Glomerular visceral epithelial cell (primary cell): ENCODE measurements around the gene TMEM115.

Source experiments
- DNase-seq: peaks from one replicate; pipeline ENCODE4 v3.0.0-alpha.2; 2016; ENCODE audit errors: extremely low spot score

TMEM115 gene, protein sequence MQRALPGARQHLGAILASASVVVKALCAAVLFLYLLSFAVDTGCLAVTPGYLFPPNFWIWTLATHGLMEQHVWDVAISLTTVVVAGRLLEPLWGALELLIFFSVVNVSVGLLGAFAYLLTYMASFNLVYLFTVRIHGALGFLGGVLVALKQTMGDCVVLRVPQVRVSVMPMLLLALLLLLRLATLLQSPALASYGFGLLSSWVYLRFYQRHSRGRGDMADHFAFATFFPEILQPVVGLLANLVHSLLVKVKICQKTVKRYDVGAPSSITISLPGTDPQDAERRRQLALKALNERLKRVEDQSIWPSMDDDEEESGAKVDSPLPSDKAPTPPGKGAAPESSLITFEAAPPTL

DNA sequence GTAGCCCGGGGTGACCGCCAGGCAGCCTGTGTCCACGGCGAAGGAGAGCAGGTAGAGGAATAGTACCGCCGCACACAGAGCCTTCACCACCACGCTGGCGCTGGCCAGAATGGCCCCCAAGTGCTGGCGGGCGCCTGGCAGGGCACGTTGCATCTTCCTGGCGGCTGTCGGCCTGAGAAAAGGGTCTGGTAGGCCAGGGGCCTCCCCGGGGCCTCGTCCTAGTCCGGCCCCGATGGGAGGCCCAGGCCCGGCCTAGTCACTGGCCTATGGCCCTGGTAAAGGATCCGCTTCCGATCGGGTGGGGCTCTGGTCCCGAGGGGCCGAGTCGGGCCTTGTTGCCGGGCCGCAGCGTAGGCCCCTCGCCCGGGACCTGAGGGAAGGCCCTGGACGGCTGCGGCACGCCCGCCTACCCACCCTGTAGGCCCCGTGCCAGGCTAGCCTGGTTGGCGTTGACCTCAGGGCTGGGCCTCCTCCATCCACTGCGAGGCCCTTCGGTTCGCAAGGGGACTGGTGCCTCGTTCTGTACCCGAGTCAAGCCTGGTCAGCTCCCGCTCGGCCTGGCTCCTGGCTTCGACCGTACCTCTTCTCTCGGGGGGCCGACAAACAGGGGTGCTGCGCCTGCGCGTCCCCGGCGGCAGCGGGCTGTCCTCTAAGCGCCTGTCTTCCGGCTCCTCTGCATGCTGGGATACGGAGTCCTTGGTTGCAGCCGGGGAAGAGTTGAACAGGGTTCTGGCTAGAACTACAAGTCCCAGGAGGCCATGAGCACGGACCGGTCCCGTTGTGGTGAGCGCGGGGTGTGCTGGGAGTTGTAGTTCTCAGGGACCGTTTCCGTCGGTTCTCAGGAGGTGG is at the start of gene TMEM115:
TSS of gene TMEM115 (minus strand) at position 611 of the 849 bp plus-strand sequence. CDS start at position 153, 458 bp downstream.
- DNase-seq, result peak; percentile 97

DNA sequence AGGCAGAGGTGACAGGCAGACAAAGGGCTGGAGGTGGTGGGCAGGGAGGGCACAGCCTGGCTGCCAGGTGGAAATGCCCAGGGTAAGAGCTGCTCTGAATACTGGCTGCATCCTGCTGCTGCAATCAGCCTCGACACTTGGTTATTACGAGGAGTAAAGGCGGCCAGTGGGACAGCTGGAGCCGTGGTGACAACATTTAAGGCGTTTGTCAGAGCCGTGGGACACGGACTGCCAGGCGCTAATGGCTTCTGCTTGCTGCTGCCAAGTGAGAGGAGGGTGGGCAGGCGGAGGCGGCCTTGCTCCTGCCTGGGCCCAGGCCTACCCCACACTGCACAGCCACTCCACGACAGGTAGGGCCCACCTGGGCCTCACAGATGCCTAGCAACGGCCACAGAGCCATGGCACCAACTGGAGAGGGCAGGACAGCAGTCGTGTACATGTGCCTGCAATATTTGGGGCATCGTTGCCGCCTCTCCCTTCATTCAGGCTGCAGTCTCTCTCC is 49.2 kb upstream of the TMEM115 start:
- no peak for DNase-seq

DNA sequence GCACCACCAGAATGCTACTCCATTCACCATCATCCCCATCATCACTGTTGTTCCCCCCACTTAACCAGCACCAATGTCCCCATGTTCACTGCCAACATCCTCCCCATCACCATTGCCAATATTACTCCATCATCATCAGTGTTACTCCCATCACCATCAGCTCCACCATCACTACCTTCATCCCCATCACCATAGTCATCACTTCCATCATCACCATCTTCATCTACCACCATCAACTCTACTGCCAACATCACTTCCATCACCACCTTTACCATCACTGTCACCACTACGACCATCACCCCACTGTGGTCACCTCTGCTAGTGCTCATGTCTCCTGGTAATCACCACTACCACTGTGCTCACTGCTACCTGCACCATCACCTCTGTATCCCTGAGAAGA is 47.2 kb upstream of the TMEM115 start:
- DNase-seq, result no peak

DNA sequence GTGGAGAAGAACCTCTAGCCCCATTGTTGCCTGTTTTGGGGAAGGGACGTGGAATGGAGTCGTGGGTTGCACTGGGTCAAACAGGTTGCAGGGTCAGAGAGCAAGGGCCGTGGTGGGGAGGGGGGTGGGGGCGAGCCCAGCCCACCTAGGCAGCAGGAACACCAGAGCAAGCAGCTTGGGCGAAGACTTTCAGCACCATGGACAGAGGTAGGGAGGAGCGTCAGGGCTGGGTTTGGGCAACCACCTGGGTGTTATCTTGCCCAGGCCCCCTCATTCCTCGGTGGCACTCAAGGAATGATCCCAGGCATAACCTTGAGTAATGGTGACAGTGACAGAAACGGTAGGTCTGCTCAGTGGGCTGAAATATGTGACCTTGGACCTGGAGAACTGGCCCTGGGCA is 45.9 kb upstream of the TMEM115 start:
- DNase-seq, result peak; percentile 8

DNA sequence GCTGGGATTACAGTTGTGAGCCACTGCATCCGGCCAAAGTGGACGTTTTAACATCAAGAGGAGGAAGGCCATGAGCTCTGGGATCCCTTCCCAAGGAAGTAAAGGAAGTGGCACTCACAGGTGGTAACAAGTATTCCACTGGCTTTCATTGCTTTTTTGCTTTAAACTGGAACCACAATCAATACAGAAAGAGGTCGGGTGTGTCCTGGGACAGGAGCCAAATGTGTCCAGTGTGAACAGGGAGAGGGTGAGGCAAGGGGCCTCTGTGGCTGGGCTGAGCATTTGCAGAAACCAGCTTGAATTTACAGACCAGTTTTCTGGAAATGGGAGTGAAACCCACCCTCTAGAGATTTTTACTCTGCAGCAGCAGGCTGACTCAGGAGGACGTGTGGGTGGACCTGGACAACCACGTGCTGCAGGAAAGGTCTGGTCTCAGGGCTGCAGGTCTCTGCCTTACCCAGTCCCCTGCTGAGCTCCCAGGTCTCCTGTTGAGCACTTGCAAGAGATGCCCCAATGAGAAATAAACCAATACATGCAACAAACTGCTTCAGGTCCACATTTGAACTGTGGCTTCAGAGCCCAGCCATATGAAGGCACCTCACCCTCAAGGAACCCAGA is 42.8 kb upstream of the TMEM115 start:
- no peak for DNase-seq

DNA sequence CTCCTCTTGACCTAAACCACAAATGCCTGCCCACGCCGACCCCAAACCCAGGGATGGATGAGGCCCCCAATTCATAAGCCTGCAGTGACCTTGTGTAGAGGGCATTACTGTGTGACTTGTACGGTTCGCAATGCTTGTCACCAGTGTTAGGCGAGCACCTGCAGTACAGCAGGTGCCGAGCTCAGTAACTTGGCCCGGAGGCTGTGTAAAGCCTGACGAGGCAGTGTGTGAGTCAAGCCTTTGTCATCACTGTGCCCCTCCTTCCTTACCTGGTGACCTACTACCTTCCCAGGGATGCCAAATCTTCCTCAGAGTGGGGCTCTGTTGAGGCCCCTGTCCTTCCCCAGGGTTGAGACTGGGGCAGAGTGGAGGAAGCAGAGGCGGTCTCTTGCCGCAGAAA is 37.2 kb upstream of the TMEM115 start:
- no peak for DNase-seq

DNA sequence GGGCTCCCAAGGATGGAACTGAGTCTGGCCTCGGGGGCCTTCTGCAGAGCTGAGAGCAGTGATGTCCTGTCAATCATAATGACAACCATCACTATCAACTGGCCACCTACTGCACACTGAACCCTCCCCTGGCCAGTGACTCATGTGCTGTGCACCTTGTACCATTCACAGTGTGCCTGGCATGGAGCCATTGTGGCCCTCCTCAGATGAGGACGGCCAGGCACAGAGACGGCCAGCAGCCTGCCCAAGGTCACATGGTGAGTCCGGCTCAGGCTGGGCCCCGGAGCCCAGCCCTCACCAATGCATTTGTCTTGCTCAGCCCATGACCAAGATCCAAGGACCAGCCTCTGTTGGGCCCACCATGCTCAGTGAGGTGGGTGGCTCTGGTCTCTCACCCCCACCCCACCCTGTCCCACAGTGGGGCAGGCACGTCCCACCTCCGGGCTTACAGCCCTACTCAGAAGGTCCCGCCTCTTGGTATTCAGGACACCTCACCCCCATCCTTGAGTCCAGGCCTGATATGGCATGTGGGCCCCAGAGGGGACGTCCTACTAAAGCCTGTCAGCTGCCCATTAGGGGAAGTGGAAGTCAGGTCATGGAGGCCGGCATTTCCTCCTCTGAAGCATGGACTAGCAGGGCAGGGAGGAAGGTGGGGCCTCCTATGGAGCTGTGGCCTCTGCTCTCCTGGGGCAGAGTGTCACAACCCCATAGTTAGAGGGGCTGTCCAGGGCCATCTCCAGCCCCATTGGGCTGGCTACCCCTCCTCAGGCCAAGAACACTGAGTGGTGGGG is 35.9 kb upstream of the TMEM115 start:
- DNase-seq, result no peak

DNA sequence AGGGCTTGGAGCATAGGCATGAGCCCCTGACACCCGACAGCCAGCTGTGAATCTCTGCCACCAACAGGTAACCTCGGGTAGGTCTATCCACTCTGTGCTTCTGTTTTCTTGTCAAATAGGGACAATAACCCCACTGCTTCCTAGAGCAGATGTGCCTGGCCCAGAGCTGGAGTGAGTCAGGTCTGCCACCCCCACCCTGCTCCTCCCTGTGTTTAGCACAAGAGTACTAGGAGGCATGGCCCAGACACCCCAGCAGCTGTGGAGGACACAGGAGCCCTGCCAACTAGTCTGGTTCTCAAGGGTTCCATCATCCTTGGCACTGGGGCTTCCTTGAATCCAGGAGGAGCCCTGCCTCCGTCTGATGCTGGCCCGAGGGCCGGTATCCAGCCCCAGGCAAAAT is 33.7 kb upstream of the TMEM115 start:
- DNase-seq, result no peak

DNA sequence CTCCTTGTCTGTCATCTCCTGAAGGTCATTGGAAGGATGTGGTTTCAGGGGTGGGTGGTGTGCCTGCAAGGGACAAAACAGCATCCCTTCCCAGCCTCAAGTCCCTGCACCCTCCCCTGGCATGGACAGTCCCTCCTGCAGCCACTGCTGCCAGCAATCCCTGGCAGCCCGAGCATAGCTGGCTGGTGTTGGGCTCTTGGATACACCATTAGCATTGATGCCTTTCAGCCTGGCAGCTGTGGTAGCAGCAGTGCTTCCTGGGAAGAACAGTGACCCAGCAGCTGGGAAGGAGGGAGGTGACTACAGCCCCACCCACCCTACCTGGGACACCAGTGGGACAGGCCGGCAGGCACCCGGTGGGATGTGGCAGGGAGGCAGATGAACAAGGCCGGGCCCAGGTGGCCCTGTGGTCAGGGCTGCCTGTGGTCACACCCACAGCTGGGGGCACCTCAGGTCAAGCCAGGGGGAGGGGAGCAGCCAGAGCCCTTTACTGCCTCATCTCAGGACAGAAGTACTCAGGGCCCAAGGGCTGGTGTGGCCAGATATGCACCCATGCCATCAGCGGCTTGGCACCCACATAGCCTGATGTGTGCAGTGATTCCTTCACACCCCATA is 32.9 kb upstream of the TMEM115 start:
- no peak for DNase-seq

DNA sequence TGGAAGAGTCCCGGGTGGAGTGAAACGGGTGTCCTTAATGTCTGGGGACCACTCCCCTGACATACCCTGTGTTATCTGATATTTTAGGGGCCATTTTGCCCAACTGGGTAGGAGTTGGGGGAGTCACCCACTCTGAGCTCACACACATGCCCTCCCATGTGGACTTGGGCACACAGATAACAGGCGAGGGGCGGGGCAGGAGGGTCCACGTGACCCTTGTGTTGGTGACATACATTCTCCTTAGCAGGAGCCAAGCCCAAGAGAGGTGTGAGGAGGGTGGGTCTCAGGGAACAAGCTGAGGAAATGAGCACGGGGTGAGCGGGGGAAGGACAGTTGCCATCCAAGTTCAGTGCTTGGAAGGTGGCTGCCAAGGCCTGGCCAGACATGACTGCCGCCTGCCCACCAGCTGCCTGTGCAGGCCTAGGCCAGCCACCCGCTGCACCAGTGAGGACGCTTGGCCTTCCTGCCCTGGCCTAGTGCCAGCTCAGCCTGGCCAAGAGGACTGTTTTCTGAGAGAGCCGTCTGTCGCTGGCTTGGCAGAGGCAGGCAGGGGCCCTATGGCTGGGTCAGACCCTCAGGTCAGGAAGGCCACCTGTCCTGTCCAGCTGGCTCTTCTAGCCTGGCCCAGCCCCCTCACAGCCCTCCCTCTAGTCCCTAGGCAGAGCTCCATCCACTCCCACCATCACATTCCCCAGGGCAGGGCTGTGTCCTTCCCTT is 31.3 kb upstream of the TMEM115 start:
- DNase-seq, result peak; percentile 10

DNA sequence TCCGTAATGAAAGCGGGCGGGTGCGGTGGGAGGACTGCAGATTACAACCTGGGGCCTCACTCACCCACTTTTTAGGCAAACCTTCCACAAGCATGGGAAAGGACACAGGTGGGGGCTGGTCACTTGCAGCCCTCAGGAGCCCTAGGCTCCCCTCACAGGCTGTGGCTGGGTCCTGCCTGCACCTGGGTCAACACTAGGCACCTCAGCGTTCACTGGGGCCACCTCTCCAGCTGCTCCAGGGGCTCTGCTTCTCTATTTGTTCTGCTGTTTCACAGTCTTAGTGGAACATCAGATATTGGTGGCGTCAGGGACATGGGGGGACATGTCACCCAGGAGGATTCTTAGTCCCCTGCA is 30.1 kb upstream of the TMEM115 start:
- DNase-seq, result no peak

DNA sequence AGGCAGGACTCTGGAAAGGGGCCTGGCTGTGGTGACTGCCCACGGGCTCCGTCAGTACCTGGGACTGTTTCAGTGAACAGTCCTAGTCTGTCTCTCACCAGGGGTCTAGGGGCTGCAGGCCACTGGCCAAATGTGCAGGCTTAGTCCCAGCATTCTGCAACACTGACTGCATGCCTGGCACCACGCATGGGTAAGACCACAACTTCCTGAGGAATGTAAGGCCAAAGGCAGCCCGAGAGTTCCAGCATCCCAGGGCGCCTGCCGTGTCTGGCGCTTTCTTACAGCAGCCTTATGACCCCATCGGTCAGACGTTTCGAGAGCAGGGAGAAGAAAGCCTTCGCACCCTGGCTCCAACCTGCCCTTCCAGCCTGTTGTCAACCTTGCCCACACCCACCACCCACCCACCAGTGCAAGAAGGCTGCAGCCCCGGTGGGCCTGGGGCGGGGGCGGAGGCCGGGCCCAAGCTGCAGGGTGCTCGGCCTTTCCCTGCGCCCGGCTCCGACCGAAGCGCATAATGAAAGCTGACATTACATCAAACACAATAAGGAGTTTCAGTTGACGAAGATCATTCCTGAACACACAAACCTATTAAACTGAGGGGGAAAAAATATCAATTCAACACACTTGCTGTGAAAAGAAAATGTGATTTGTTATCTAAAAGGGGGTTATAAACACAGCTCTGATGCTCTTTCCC is 29.5 kb upstream of the TMEM115 start:
- DNase-seq, result no peak

DNA sequence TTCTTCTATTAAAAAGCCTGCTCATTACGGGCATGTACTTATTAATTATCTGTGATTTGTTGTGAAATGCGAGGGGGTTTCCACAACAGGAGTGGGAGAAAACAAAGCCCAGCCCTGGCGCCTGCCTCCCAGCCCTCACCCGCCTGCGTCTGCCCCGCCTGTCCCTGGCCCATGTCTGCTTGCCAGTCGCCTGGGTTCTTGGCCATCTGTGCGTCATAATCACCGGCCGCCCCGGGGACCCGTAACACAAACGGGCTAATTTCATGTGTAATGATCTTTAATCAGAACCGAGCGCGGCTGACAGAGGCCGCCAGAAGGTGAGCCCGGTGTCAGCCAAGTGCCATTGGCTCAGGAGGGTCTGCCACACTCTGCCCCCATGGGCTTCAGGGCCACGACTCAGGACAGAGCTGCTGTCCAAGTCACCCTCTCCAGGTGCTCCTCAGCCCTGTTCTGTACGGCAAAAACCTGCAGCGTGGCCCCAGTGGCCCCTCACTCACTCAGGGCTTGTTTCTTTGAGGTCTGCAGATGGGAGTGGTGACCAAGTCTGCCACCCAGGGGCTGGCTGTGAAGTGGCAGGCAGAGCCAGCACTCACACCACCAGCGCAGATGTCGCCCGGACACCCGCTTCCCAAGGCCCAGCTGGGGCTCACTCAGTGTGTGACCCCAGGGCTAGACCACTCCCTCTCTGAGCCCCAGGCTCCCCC is 28.8 kb upstream of the TMEM115 start:
- DNase-seq, result no peak

DNA sequence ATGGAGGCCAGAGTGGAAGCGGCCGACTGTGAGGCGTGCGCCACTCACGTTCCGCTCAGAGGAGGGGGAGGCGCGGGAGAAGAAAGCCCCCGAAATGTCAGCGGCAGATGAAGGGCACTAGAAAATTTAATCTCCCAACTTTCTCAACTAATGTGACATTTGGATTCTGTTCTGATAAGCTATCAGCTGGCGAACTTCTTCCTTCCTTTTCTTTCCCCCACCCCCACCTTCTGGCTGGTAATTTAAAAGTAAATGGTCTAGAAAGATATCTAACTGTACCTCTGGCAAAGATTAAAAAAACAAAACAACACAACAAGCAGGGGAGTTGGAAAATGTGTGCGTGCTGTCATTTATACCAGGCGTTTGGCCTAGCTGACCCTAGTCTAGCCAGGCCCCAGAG is 26.4 kb upstream of the TMEM115 start:
- DNase-seq, result no peak

DNA sequence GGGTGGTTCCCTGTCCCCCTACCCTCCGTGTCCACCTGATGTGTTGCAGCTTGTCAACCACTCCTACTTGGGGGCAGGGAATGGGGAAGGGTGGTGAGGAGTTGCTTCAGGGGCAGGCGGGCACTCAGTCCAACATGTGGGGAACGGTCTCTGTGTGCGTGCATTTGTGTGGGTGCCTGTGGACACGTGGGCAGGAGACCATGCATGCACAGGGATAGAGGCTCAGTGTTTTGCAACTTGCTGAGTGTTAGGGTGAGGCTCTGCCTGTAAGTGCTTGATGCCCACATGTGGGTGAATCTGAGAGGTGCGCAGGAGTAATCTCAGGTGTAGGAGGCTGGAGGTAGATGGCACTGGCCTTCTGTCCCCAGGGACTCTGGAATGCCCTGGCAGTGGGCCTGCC is 24.4 kb upstream of the TMEM115 start:
- DNase-seq, result no peak

DNA sequence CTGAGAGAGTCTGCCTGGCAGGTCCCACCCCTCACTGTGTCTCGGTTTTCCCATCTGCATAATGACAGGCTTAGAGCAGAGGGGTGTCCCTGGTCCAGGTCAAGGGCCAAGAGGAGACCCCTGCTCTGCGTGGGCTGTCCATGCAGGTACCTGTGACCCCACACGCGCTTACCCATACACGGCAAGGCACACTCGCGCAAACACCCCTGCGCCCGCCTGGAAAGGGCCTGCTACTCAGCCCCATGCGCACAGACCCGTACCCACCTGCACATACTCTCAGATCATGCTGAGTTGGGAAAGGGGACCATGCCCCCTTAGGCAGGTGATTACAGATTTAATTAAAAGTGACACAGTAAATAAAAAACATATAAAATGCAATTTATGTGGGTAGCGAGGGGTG is 23.4 kb upstream of the TMEM115 start:
- DNase-seq, result no peak

DNA sequence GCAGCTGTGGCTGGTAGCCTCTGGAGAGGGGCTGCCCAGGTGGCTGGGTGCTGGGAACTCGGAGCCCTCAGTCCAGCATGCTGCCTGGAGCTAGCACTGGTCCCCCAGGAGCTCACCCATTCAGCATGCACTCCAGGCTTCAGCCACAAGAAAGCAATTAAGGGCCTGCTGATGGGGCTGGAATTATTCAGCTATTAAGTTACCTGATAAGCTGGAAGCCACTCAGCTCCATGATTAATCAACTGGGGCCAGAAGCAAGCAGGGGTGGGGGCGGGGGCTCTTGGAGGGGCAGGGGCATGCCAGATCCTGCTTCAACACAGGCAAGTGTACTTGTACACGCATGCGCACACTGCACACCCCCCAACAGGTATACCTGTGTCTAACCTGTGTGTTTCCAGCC is 22.1 kb upstream of the TMEM115 start:
- no peak for DNase-seq

DNA sequence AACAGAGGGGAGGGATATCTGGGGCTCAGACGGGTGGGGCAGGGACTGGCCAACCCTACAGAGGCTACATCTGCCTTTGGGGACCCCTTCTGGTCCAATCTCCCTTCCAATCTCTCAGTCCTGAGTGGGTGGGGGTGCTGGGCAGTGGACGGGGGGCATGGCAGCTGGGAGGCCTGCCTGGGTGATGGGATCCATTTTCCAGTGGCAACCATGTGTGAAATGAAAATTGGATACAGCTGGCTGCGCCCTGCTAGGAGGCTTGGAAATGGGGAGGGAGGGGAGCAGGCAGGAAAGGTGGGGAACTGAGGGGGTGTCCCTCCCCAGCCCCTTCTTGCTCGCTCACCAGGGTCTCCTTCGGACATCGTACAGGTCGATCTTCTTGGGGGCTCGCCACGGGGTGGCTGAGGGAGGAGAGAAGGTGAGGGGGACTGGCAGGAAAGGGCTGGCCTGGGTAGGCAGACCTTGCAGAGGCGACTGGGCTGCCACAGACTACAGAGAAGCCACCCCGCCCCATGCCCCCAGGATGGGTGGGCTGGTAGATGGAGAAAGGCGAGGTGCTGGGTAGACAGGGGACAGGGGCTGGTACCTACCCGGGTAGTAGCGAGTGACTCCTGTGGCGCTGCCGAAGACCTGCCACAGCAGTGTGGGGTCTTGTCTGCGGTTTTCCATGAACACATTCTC is 21.2 kb upstream of the TMEM115 start:
- no peak for DNase-seq

DNA sequence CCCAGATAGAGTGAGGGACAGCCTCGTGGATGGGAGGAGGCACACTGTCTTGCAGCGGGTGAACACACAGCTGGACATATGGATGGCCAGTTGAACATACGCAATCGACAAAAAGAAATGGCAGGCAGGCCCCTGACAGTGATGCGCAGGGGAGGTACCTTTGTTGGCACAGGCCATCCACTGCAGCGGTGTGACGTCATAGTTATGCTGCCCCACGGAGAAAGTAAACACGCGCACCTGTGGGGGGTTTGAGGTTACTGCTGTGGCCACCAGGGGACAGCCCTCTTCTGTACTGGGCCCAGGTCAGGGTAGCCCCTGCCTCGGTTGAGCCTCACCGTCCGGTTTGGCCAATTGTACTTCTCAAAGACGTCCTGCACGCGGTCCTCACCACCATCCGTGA is 19.4 kb upstream of the TMEM115 start:
- no peak for DNase-seq
